HT1080 (cell line): ENCODE measurements around the gene CLEC4D. TPM values are rescaled to one million over a fixed set of nuclear protein-coding genes. Genes with fewer than 3 reads are reported as not detected.
"Not testable (repeated sequence)": the region's sequence is repeated elsewhere in the genome, so short reads cannot be mapped to it uniquely, and the experiment has no call there.

Experiments
- DNase-seq: peaks from one replicate; pipeline ENCODE4 v3.0.0-alpha.2; 2015; ENCODE audit warnings: low read depth
- total RNA-seq: library from RNA; depleted of rRNA; stranded (reverse); fragments of >200 nt; shearing (Covaris generic); gene quantifications from 2 replicates; pipeline ENCODE4 v1.2.3, GENCODE V29; 2014

CLEC4D gene
- total RNA-seq, 1 experiment from 2014 or later = not detected

- no peak for DNase-seq
Observed at GRCh38 chr12:8527250-8528130, 14.2 kb downstream of the CLEC4D start.

GRCh38 chr12:8532045-8532444, 18.7 kb downstream of the CLEC4D start:
- no peak for DNase-seq

DNA sequence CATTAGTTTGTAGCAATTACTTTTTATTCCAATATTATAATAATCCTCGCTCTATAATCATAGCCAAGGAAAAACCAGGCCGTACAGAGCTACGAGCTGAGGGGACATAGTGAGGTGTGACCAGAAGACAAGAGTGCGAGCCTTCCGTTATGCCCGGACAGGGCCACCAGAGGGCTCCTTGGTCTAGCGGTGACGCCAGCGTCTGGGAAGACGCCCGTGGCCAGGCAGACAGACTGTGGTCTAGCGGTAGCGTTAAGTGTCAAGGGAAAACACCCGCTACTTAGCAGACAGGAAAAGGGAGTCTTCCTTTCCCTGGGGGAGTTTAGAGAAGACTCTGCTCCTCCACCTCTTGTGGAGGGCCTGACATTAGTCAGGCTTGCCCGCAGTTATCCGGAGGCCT, 24.5 kb downstream of the CLEC4D start:
- peak; percentile 65 for DNase-seq

- DNase-seq = not testable (repeated sequence)
Observed at GRCh38 chr12:8540831-8541230, 27.5 kb downstream of the CLEC4D start, which contains the start of gene CLEC4E. CLEC4E (minus strand) TSS chr12:8540905; CDS start chr12:8540797, 108 bp downstream.

DNA sequence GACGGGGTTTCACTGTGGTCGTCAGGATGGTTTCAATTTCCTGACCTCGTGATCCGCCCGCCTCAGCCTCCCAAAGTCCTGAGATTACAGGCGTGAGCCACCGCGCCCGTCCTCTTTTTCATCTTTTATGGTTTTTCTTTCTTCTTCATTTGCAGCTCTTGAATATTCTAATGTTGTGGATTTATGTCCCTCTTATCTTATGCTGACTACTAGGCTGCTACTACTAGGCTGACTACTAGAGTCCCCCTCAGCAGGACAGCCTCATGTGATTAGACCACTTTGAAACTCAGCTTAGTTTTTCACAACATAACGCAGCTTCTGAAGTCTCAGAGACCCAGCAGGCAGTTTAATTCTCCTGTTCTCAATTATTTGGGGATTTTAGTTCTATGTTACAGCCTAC, 28.3 kb downstream of the CLEC4D start:
- DNase-seq = no peak

DNA sequence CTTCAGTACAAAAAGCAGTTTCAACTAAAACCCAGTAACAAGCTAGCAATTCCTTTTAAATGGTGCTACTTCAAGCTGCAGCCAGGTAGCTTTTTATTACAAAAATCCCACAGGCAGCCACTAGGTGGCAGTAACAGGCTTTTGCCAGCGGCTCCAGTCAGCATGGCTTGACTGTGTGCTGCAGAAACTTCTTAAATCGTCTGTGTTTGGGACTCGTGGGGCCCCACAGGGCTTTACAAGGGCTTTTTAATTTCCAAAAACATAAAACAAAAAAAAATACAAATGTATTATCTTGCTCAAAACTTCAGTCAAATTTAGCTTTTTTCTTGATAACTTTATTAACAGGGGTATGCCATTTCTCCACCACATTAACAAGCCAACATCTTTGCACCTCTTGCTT, 31.0 kb downstream of the CLEC4D start:
- DNase-seq = peak; percentile 54

DNA sequence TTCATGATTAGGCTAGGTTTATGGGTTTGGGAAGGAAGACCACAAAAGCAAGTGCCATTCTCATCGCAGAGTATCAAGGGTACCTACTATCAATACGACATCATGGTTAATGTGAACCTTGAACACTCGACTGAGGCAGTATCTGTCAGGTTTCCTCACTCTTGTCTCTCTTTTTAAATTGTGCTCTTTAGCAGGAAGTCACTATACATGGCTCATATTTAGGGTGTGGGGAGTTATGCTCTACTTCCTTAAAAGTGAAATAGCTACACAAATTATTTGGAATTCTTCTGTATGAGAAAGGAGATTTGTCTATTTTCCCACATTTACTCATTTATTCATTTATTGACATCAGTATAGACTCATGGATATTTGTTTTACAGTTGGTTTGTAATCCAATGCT, 33.3 kb downstream of the CLEC4D start:
- DNase-seq = no peak

- DNase-seq = no peak
Observed at GRCh38 chr12:8547645-8548044, 34.3 kb downstream of the CLEC4D start.

DNA sequence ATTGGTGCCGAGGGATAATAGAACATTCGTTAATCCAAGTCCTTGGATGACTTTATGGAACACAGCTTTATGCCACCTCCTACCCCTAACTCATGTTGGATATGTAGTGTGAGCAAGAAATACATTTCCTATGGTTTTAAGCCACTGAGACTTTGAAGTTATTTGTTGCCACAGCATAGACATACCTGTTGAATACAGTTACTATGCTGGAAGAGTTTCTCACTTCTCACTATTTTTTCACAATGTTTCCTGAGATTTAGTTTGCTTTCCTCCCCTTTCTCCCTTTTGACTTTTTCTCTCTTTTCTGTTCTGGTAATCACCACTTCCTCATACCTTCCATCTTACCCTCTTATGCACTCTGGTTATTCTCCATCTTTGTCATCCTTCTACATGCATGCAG, 34.9 kb downstream of the CLEC4D start:
- DNase-seq = no peak

DNA sequence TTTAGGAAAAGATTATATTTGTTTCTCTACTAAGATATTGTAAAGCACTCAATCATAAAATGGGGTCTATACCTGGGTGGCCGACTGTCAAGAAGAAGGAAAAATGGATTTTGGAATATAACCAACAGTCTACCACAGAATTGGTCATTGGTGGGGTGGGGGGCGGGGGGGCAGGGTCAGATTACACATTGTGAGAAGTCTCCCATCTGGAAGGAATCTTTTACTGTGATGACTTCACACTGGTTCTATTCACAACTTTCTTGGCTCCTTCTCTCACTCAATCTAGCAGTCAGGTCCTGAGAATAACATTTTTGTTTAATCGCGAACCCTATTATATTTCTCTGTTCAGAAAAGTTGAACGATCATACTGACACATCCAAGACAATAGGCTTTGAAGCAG, 36.1 kb downstream of the CLEC4D start:
- DNase-seq = no peak

DNA sequence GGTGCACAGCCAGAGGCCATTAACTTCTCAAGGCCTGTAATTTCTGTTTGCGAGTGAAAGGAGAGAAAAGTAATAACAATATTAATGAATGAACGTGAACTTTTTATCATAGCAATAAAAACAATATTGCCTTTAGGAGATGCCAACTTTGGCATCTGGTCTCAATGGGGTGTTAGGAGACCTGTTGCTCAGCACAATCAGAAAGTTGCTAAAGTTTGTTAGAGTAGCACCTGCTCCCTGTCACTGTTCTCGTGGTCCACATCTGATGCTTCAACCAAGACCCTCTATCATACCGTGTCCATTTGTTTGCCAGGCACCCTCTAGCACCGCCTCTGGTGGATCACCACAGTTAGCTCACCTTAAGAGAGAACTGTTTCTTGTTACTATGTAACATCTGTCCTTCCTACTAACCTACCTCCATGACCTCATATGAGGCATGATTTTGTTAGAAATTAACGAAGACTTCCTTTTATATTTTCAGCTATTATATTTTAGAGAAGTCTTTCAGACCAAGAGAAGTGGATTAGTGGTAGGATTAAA, 39.9 kb downstream of the CLEC4D start:
- DNase-seq = no peak

DNA sequence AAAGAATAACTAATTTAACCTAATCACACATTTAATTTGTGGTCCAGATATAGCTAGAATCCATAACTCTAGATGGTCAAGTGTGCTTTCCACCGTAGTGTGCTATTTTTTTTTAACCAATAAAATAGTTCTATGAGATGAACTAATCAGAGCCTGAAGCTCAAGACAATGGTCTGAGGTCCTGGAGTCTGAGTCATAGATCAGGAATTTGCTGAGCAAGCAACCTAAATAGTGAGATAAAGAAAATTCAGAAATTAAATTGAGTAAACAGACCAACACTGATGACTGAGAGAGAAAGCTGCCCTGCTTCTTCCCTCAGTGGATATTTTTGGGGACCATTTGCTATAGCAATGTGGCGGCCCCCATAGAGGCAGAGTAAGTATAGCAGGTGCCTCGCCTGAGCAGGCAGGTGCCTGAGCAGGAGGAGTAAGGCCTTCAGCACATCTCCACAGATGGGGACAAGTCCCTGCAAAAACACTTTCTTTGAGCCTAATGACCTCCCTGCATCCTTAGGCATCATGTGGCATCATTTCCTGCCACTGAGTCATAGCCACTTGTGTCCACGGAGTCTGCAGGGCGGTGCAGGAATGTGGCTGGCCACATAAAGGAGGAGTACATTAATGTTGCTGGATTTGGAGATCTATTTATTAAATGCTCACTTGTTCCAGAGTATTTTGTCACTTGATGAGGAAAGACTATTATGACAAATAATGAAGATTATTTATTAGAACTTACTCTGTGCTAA, 41.3 kb downstream of the CLEC4D start:
- DNase-seq = peak; percentile 46

GRCh38 chr12:8556531-8557097, 43.3 kb downstream of the CLEC4D start:
- DNase-seq = no peak

GRCh38 chr12:8559676-8560075, 46.4 kb downstream of the CLEC4D start:
- no peak for DNase-seq

GRCh38 chr12:8561011-8561410, 47.7 kb downstream of the CLEC4D start:
- no peak for DNase-seq

GRCh38 chr12:8562310-8562709, 49.0 kb downstream of the CLEC4D start:
- peak; percentile 14 for DNase-seq

DNA sequence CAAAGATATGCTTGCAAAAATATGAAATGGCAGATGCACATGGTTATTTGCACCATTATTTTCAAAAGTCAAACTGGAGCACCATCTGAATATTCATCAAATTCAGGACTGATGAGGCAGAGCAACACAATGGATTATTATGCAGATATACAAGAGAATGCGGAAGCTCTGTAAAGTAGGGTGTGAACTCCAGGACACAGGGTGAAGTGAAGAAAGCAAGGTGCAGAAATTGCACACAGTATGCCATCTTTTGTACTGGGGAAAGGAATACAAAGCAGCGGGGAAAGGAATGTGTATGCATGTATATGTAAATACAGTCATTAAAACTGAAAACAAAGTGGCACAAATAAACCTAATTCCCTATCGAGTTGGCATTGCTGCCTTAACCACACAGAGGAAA, 50.1 kb downstream of the CLEC4D start:
- no peak for DNase-seq

DNA sequence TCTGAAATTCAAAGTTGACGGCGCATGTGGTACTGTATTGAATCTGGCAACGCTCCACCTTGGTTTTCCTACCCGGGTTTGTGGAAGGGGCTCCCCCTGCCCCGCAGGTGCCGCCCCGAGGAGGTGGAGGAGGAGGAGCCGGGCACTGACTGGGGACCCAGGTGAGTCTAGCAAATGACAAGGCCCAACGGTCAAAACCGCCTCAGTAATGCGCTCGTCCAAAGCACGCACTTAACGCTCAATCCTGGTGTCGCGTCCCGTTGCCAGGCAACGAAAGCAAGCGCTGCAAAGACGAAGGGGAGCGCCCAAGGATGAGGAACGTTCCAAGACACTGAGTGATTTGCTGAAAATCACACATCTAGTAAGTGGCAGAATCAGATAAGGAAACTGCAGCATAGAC, 51.4 kb downstream of the CLEC4D start:
- no peak for DNase-seq

DNA sequence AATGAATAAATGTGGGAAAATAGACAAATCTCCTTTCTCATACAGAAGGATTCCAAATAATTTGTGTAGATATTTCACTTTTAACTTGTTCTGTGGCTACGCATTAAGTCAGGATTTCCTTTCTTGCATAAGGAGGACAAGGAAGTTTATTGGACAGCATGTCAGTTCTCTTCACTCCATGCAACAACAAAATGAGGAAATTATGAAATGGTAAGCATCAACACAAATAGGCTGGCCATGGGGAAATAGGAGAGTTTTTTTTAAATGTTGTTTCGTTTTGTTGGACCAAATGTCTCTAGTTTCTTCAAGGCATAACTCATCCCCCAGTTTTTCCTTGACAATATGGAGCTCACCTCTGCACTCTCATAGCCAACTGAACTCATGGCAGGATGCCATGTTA, 52.7 kb downstream of the CLEC4D start:
- not testable (repeated sequence) for DNase-seq

DNA sequence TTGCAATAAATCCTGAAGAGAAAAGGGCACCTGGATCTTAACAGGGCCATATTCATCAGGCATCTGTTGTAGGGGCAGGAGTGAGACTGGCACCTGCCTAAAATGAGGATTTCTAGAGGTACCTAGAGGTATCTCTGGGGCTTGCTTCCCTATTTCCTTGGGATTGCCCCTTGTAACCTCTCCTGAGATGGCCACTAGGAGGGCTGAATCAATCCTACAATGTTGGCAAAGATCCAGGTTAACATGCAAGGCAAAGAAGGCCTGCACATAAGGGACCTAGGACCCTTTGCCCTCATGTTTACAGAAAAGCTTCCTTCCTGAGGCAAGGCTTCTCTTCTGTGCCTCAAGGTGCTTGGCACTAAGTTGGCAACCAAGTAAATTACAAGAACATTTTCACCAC, 53.2 kb downstream of the CLEC4D start:
- DNase-seq = no peak
